GM12801 (cell line): ENCODE measurements around the gene ZNF516.

Experiments used
- CTCF ChIP-seq: IDR thresholded peaks from one replicate; pipeline ENCODE4 v1.5.1; 2011; ENCODE audit warnings: control low read depth; ENCODE audit not compliant: insufficient read length; ENCODE audit errors: extremely low read depth

The ZNF516 gene

GRCh38 chr18:76429262-76430126 lies 65.5 kb downstream of the ZNF516 start:
- TF ChIP-seq CTCF, result no peak

GRCh38 chr18:76428396-76429261 lies 66.4 kb downstream of the ZNF516 start:
- no peak for TF ChIP-seq CTCF

GRCh38 chr18:76426737-76427305 lies 68.2 kb downstream of the ZNF516 start:
- TF ChIP-seq CTCF, result no peak

- no peak for TF ChIP-seq CTCF
Measured at GRCh38 chr18:76425146-76426131, 69.6 kb downstream of the ZNF516 start.

GRCh38 chr18:76422838-76423237 lies 72.2 kb downstream of the ZNF516 start:
- no peak for TF ChIP-seq CTCF

- TF ChIP-seq CTCF, result no peak
Measured at GRCh38 chr18:76422121-76422520, 72.9 kb downstream of the ZNF516 start.
